GM12878 (cell line): ENCODE data around the gene CREB3. TPM values are rescaled to one million over a fixed set of nuclear protein-coding genes. Genes with fewer than 3 reads are reported as not detected.

Experiments used
- ATAC-seq: fragments of 200-7000 bp; cut with Tn5 transposase; 3 replicates; pipeline ENCODE4 v1.9.1; 2020; ENCODE audit warnings: mild to moderate bottlenecking, moderate library complexity
- BruUV-seq: library from RNA; stranded (reverse); fragments of 400-500 nt; replicated peaks from 2 replicates; lab custom pipeline; 2021; lab: Mats Ljungman, UMichigan
- CTCF ChIA-PET: fragments of 300-600 bp; sonication (Branson Sonifier 250); formaldehyde crosslinking; extraction: SDS; loops from one replicate; lab custom pipeline; 2021; ENCODE audit warnings: inconsistent platforms; lab: Yijun Ruan, JAX
- POLR2A ChIA-PET: fragments of 350-600 bp; formaldehyde crosslinking; extraction: SDS; loops from one replicate; lab custom pipeline; 2021; ENCODE audit warnings: inconsistent platforms; lab: Charles Lee
- RAD21 ChIA-PET: fragments of 300-600 bp; sonication (Branson Sonifier 250); formaldehyde crosslinking; loops from one replicate; lab custom pipeline; 2023; ENCODE audit warnings: antibody characterized with exemption; ENCODE audit not compliant: unreplicated experiment; lab: Charles Lee
- SMC1A ChIA-PET: fragments of 300-600 bp; sonication (Branson Sonifier 250); formaldehyde crosslinking; loops from one replicate; lab custom pipeline; 2023; ENCODE audit not compliant: unreplicated experiment, uncharacterized antibody; lab: Charles Lee
- DNase-seq: peaks from one replicate; pipeline ENCODE4 v3.0.0-alpha.2; 2011; ENCODE audit warnings: low read depth, low spot score
- FAIRE-seq: peaks from 3 replicates; lab custom pipeline; 2011; peaks lifted over from hg19 to GRCh38; lab: Jason Lieb, UNC
- H2AFZ ChIP-seq: 2 replicates; pipeline ENCODE4 v1.6.0; 2011; ENCODE audit warnings: low read depth, low read length, control low read depth; ENCODE audit not compliant: control insufficient read depth
- H3K27ac ChIP-seq: 2 replicates; pipeline ENCODE4 v1.5.1; 2011; ENCODE audit warnings: control low read depth; ENCODE audit not compliant: control insufficient read depth, insufficient read depth
- H3K27me3 ChIP-seq, 2 experiments: replicated peaks in 1 of 2; 2 replicates each; pipeline versions ENCODE4 v1.6.0 to v1.6.1; 2011; ENCODE audit warnings: low read length in 1 of 2; ENCODE audit not compliant: control insufficient read depth in 2 of 2, insufficient read depth in 2 of 2
- H3K36me3 ChIP-seq, 2 experiments: 2 replicates each; pipeline ENCODE4 v1.5.1; 2011; ENCODE audit warnings: low read length in 1 of 2; ENCODE audit not compliant: control insufficient read depth in 2 of 2, insufficient read depth in 2 of 2
- H3K4me1 ChIP-seq: 2 replicates; pipeline ENCODE4 v1.6.1; 2011; ENCODE audit warnings: mild to moderate bottlenecking, low read length, moderate library complexity, mixed read lengths; ENCODE audit not compliant: control insufficient read depth, insufficient read depth
- H3K4me2 ChIP-seq: 2 replicates; pipeline ENCODE4 v1.6.0; 2011; ENCODE audit warnings: control low read depth; ENCODE audit not compliant: control insufficient read depth, insufficient read depth
- H3K4me3 ChIP-seq: fragments of 200-600 bp; sonication (generic); 2 replicates; pipeline ENCODE4 v1.5.1; 2016
- H3K79me2 ChIP-seq: 2 replicates; pipeline ENCODE4 v1.6.0; 2011; ENCODE audit warnings: low read length; ENCODE audit not compliant: control insufficient read depth, insufficient read depth
- H3K9ac ChIP-seq: 2 replicates; pipeline ENCODE4 v1.8.0; 2011; ENCODE audit warnings: low read length, control low read depth, mixed read lengths; ENCODE audit not compliant: control insufficient read depth, insufficient read depth
- H3K9me3 ChIP-seq: replicated peaks from 3 replicates; pipeline ENCODE4 v1.5.1; 2011; ENCODE audit warnings: mild to moderate bottlenecking, low read length; ENCODE audit not compliant: control insufficient read depth, insufficient read depth
- H4K20me1 ChIP-seq: 2 replicates; pipeline ENCODE4 v1.6.0; 2011; ENCODE audit not compliant: control insufficient read depth, insufficient read depth
- BCL11A ChIP-seq: IDR thresholded peaks from 2 replicates; pipeline ENCODE4 v1.6.1; 2011; ENCODE audit warnings: low read depth, low read length
- CBX5 ChIP-seq: sonication (generic); IDR thresholded peaks from 2 replicates; pipeline ENCODE4 v1.6.1; 2016; ENCODE audit warnings: low read depth, moderate library complexity, mild to moderate bottlenecking, inconsistent platforms
- CREM ChIP-seq: IDR thresholded peaks from 2 replicates; pipeline ENCODE4 v1.6.1; 2014; ENCODE audit warnings: antibody characterized with exemption, low read depth
- NFIC ChIP-seq: IDR thresholded peaks from 2 replicates; pipeline ENCODE4 v1.6.1; 2012; ENCODE audit warnings: low read depth, mild to moderate bottlenecking, inconsistent platforms, low read length, moderate library complexity
- RAD21 ChIP-seq: IDR thresholded peaks from 2 replicates; pipeline ENCODE4 v1.6.1; 2011; ENCODE audit warnings: mild to moderate bottlenecking, low read depth, low read length, moderate library complexity; ENCODE audit not compliant: insufficient read depth
- RFX5 ChIP-seq: IDR thresholded peaks from 2 replicates; pipeline ENCODE4 v1.6.1; 2011; ENCODE audit warnings: low read depth, low read length, improper control_type of control experiment
- SMAD1 ChIP-seq: fragments of 450-650 bp; IDR thresholded peaks from 2 replicates; pipeline ENCODE4 v1.6.1; 2018; ENCODE audit warnings: mild to moderate bottlenecking, low read depth; ENCODE audit not compliant: partially characterized antibody
- ZBED1 ChIP-seq: IDR thresholded peaks from 2 replicates; pipeline ENCODE4 v1.6.1; 2016; ENCODE audit warnings: borderline replicate concordance
- WGBS: methylation state at CpG from one replicate; pipeline ENCODE4 v1.1.6; 2016; ENCODE audit warnings: low lambda C conversion rate; ENCODE audit not compliant: insufficient replicate concordance, insufficient coverage; ENCODE audit errors: missing lambda C conversion rate; 5-methylcytosine and 5-hydroxymethylcytosine counted together
- in situ Hi-C: fragments of 300-500 bp; cut with MboI; formaldehyde crosslinking; loops from 9 replicates; pipeline ENCODE4 v1.14.3; 2018; ENCODE audit warnings: mixed read lengths
- intact Hi-C: fragments of 100-400 bp; cut with micrococcal nuclease; formaldehyde crosslinking; loops from one replicate; pipeline ENCODE4 v1.14.2; 2022; ENCODE audit not compliant: unreplicated experiment
- polyA plus RNA-seq, 11 experiments: library from polyadenylated mRNA; depleted of rRNA in 4 of 11; unstranded in 6 of 11; stranded (reverse) in 5 of 11; fragments of >200 nt; fragmentation: Nextera tagmentation in 4 of 11; fragmentation: Illumina TruSeq in 1 of 11; extraction: Ambion mirVana in 4 of 11; extraction: Trizol in 1 of 11; gene quantifications; 1 replicate in 1 of 11; 2 replicates in 10 of 11; pipeline versions ENCODE4 v1.2.1 to v1.2.3, GENCODE V29; 2011 to 2016; ENCODE audit warnings: inconsistent platforms in 2 of 11, missing spikeins in 2 of 11, low read depth in 1 of 11
- total RNA-seq, 4 experiments: library from RNA; depleted of rRNA in 3 of 4; stranded (reverse); fragments of >200 nt in 3 of 4; fragmentation: Illumina TruSeq in 1 of 4; extraction: Trizol in 1 of 4; gene quantifications; 2 replicates each; pipeline versions ENCODE4 v1.2.1 to v1.2.3, GENCODE V29; 2013 to 2021
- TF ChIP-seq, protein P1 (sequence below), 3 experiments: IDR thresholded peaks in 2 of 3; conservative IDR thresholded peaks in 1 of 3; 2 replicates each; pipeline ENCODE4 v1.5.1; 2011; ENCODE audit warnings: low read depth in 3 of 3, low read length in 3 of 3, mild to moderate bottlenecking in 3 of 3, control low read depth in 2 of 3, moderate library complexity in 2 of 3, inconsistent platforms in 1 of 3, mixed read lengths in 1 of 3; ENCODE audit not compliant: control insufficient read depth in 2 of 3, insufficient read depth in 1 of 3; ENCODE audit errors: extremely low read depth in 1 of 3
- TF ChIP-seq, protein P2 (sequence below): IDR thresholded peaks from 2 replicates; pipeline ENCODE4 v1.6.1; 2011; ENCODE audit warnings: borderline replicate concordance, low read depth, mild to moderate bottlenecking, moderate library complexity, low read length; ENCODE audit not compliant: insufficient read depth, poor library complexity, severe bottlenecking

Gene CREB3
- total and polyA plus RNA-seq, 10 of the 15 experiments (the other 5 are each of a cell fraction or from before 2014, with no cell fraction given) = 9.8 to 38.9 (median 19.8) TPM

DNA sequence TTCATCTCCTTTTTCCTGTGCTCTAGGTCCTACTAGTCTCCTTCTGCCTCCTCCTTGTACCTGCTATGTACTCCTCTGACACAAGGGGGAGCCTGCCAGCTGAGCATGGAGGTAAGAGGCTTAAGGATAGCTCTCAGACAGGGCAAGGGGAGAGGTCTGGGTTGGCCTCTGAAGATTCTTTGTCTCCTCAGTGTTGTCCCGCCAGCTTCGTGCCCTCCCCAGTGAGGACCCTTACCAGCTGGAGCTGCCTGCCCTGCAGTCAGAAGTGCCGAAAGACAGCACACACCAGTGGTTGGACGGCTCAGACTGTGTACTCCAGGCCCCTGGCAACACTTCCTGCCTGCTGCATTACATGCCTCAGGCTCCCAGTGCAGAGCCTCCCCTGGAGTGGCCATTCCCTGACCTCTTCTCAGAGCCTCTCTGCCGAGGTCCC is 3.8 kb downstream of the CREB3 start (continued):
- TF ChIP-seq, protein P1, sequence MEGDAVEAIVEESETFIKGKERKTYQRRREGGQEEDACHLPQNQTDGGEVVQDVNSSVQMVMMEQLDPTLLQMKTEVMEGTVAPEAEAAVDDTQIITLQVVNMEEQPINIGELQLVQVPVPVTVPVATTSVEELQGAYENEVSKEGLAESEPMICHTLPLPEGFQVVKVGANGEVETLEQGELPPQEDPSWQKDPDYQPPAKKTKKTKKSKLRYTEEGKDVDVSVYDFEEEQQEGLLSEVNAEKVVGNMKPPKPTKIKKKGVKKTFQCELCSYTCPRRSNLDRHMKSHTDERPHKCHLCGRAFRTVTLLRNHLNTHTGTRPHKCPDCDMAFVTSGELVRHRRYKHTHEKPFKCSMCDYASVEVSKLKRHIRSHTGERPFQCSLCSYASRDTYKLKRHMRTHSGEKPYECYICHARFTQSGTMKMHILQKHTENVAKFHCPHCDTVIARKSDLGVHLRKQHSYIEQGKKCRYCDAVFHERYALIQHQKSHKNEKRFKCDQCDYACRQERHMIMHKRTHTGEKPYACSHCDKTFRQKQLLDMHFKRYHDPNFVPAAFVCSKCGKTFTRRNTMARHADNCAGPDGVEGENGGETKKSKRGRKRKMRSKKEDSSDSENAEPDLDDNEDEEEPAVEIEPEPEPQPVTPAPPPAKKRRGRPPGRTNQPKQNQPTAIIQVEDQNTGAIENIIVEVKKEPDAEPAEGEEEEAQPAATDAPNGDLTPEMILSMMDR (IDR thresholded peaks at IDR 0.05 in 2 of 3, conservative IDR thresholded peaks at IDR 0.05 in 1 of 3; ENCODE audit: control insufficient read depth in 2 of 3, extremely low read depth in 1 of 3, insufficient read depth in 1 of 3, low read depth in 3 of 3, low read length in 3 of 3) = peak; percentile 84 to 93 (median 91)
- TF ChIP-seq BCL11A = no peak
- no peak for TF ChIP-seq SMAD1
- TF ChIP-seq, protein P2, sequence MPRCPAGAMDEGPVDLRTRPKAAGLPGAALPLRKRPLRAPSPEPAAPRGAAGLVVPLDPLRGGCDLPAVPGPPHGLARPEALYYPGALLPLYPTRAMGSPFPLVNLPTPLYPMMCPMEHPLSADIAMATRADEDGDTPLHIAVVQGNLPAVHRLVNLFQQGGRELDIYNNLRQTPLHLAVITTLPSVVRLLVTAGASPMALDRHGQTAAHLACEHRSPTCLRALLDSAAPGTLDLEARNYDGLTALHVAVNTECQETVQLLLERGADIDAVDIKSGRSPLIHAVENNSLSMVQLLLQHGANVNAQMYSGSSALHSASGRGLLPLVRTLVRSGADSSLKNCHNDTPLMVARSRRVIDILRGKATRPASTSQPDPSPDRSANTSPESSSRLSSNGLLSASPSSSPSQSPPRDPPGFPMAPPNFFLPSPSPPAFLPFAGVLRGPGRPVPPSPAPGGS = no peak
- TF ChIP-seq RAD21 = peak; percentile 89
- TF ChIP-seq NFIC = no peak
- TF ChIP-seq ZBED1 = no peak
- no peak for TF ChIP-seq RFX5
- TF ChIP-seq CREM = no peak

DNA sequence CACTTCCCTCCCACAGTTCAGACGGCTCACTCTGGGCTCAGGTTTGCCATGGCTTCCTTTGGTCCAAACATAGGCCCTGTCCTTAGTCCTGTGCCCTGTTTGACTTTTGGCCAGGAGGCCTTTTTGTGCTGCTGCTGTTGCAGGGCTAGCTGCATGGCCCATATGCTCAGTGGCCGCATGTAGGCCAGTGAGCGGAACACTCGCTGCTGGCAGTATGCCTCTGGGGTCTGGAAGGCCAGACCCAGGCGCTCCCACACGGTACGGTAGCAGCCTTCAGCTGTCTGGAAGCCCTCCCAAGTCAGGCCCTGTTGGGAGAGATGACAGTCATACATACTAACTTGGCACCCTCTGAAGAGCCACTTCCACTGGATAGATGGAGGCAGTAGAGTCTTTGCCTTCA is 4.7 kb downstream of the CREB3 start:
- H4K20me1 ChIP-seq = no peaks in the 10 kb centered on the region
- intact Hi-C loops (loop anchor here (5.0 to 10.0 kb wide), 2 partner anchors 145 to 622 kb away; partner anchors contain the start of gene ATOSB), in situ Hi-C loops (loop anchor here (10.0 kb wide), 1 partner anchor 632 kb away; the partner anchor contains the start of gene STOML2)
- WGBS = 88% methylated on average over 7 of the region's 7 CpGs
- no peak overlapping the region for H2AFZ ChIP-seq
- no peak for DNase-seq
- TF ChIP-seq CBX5 = no peak
- RAD21 ChIA-PET = interaction anchor here (0.7 to 1.4 kb wide), 4 partner anchors 11 to 90 kb away, joined by 3 to 4 read pairs (median 3); no protein-coding TSS in a partner anchor
- FAIRE-seq = no peak
- BruUV-seq = no TSS peak
- H3K79me2 ChIP-seq = peaks cover 14% of the 10 kb centered on the region
- POLR2A ChIA-PET = interaction anchor here (1.1 kb wide), 1 partner anchor 12 kb away, joined by 3 read pairs; the partner anchor contains the start of genes GBA2 and RGP1
- ATAC-seq = no peak
- H3K9ac ChIP-seq = no peak overlapping the region
- H3K4me3 ChIP-seq = no peak overlapping the region
- no peaks in the 10 kb centered on the region for H3K27me3 ChIP-seq
- no peaks in the 10 kb centered on the region for H3K9me3 ChIP-seq
- SMC1A ChIA-PET = interaction anchor here (1.3 to 2.8 kb wide), 4 partner anchors 9 to 77 kb away, joined by 3 to 7 read pairs (median 3); no protein-coding TSS in a partner anchor
- no peaks in the 10 kb centered on the region; the same call in 1 of the 2 replicates for H3K4me1 ChIP-seq
- no peak overlapping the region for H3K4me2 ChIP-seq
- CTCF ChIA-PET = interaction anchor here (0.6 to 3.4 kb wide), 10 partner anchors 10 to 177 kb away, joined by 3 to 23 read pairs (median 6); partner anchors contain the start of genes GBA2, HINT2 and RGP1
- no peak overlapping the region for H3K27ac ChIP-seq
- peaks cover 33 to 39% of the 10 kb centered on the region in 2 experiments; a peak in 3 of 4 replicates for H3K36me3 ChIP-seq
